Measurements from ENCODE around the gene BHMT2.

Gene BHMT2

DNA sequence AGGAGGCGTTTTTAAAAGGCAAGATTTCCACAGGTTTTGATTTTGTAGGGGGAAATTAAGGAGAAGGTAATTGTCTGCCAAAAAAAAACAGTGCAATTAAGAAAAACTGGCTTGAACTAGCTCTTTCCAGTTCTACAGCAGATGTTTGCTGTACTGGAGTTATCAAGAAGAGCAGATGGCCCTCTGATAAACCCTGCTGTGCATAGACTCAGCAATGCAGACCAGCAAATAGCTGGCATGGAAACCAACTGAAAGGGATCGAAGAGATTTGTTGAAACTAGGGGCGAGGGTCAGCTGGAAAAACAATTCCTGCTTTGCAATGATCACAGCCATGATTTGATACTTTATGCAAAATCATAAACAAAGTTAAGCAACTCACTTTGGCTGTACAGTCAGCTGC, 24.2 kb downstream of the BHMT2 start:
- DNase-seq (ENCODE audit: low read depth), result no peak
- TF ChIP-seq, protein P1, sequence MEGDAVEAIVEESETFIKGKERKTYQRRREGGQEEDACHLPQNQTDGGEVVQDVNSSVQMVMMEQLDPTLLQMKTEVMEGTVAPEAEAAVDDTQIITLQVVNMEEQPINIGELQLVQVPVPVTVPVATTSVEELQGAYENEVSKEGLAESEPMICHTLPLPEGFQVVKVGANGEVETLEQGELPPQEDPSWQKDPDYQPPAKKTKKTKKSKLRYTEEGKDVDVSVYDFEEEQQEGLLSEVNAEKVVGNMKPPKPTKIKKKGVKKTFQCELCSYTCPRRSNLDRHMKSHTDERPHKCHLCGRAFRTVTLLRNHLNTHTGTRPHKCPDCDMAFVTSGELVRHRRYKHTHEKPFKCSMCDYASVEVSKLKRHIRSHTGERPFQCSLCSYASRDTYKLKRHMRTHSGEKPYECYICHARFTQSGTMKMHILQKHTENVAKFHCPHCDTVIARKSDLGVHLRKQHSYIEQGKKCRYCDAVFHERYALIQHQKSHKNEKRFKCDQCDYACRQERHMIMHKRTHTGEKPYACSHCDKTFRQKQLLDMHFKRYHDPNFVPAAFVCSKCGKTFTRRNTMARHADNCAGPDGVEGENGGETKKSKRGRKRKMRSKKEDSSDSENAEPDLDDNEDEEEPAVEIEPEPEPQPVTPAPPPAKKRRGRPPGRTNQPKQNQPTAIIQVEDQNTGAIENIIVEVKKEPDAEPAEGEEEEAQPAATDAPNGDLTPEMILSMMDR (conservative IDR thresholded peaks at IDR 0.05; ENCODE audit: control insufficient read depth, insufficient read depth, low read depth, low read length), result no peak
- no peak overlapping the region for H3K4me3 ChIP-seq (ENCODE audit: control insufficient read depth, low read depth, low read length)

DNA sequence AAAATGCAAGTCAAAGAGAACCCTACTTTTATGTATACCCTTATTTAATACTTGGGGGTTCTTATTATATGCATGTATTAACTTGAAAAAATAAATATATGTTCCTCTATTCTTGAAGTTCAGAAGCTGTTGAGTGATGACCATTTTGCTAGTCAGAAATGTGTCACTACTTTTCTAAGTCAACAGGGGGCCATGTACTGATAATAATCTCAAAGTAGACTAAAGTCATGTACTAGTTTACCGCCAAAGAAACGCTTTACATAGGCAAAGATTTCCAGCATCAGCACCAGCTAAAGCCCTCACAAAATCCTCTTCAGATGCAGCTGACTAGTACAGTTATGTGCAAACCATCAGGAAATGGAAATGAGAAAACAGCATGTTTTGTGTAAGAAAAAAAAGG, 36.3 kb downstream of the BHMT2 start:
- DNase-seq (ENCODE audit: low read depth), result no peak
- TF ChIP-seq, protein P1 (conservative IDR thresholded peaks at IDR 0.05; ENCODE audit: control insufficient read depth, insufficient read depth, low read depth, low read length), result no peak
- H3K4me3 ChIP-seq (ENCODE audit: control insufficient read depth, low read depth, low read length), result no peak overlapping the region

DNA sequence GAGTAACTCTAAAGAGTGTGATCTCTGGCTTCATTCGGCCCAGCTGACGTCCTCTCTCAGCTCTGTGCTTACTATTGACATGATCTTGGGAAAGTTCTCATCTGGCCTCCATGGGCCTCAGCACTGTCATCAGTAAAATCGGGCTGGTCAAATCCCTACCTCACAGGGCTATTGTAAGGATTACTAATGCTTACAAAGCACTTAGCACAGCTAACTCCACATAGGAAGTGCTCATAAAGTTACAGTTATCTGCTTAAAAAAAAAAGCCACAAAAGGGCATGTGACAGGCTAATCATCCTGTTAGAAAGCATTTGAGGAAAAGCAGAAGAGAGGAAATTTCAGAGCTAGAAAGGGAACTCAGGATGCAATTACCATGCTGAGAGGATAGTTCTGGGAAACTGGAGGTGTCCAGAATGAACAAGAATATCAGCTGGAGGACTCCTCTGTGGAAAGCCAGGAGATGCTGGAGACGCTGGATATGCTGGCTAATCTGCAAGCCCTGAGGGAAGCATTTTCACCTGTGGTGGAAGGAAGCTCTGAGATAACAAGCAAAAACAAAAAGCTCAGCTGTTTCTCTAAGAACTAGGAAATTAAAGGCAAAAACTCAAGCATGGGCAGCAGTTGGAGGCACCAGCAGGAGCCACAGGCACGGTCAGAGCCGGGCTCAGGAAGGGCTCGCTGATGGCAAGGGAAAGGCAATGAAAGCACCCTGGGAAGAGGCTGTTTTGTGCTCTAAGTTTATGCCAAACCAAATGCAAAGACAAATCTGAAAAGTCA, 37.6 kb downstream of the BHMT2 start:
- TF ChIP-seq, protein P1 (conservative IDR thresholded peaks at IDR 0.05; ENCODE audit: control insufficient read depth, insufficient read depth, low read depth, low read length), result no peak
- DNase-seq (ENCODE audit: low read depth), result peak; percentile 32
- H3K4me3 ChIP-seq (ENCODE audit: control insufficient read depth, low read depth, low read length), result no peak overlapping the region

DNA sequence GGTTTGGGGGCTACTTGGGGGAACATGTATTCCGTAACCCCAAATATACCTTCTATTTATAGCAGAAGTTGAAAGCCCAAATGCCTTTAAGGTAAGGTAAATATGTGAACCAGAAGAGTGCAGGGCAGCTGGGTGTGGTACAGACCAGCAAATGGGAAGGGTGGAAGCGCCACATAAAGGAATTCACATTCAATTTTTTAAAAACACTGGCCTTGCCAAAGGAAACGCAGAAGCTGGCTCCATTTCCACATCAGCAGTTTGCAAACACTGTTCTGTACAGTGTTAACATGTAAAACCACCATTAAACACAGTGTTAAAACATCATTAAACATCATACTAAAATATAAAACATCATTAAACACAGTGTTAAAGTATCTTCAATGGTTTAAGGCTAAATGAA, 38.5 kb downstream of the BHMT2 start:
- TF ChIP-seq, protein P1 (conservative IDR thresholded peaks at IDR 0.05; ENCODE audit: control insufficient read depth, insufficient read depth, low read depth, low read length), result no peak
- no peak overlapping the region for H3K4me3 ChIP-seq (ENCODE audit: control insufficient read depth, low read depth, low read length)
- DNase-seq (ENCODE audit: low read depth), result no peak

DNA sequence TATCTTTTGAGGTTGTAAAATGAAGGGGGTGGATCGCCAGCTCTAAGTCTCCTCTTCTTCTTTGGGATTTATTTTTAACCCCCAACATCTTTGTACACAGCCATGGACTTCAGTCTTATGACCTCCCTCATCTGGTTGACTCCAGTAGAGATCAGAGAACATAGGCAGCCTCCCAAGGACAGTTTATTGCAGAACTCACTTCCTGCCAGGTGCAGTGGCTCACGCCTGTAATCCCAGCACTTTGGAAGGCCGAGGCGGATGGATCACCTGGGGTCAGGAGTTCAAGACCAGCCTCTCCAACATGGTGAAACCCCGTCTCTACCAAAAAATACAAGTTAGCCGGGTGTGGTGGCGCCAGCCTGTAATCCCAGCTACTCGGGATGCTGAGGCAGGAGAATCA, 39.2 kb downstream of the BHMT2 start:
- H3K4me3 ChIP-seq (ENCODE audit: control insufficient read depth, low read depth, low read length), result no peak overlapping the region
- DNase-seq (ENCODE audit: low read depth), result no peak
- TF ChIP-seq, protein P1 (conservative IDR thresholded peaks at IDR 0.05; ENCODE audit: control insufficient read depth, insufficient read depth, low read depth, low read length), result no peak

DNA sequence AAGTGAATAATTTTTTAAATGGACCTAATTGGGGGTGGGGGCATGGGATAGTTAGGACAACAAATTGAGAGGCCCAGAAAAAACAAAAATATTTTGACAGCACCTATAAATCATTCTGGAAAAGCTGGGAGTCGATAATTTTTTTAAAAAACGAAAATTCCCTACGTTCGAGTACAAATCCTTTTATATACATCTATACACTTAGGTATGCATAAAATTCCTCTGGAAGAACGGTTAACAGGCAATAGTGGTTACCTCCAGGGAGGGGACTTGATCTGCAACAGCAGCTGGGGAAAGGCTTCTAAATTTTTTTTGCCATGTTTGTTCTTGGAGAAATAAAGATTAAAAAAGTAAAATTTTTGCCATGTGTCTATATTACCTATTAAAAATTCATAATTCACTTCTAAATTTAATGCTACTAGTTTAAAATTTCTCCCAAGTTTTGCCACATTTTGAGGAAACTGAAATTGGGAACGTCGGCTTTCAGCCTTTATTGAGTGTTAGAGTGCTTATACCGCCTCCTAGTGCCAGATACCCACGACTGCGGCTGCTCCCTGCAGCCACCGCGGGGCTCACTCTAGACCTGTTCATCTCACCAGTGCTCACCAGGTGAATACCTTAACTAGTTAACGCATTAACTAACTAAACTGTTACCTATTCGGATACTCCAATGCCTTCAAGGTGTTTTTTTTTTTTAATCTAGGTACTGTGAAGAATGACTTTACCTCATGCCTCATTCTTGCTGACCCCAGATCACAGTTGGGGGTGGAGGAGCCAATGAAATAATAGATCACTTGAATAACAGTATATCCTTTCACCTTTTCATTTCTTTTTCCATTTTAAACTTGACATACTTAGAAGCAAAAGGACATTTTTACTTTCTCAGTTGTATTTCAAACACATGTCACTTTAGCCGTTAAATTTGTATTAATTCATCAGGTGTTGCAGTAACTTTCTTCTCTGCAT, 40.2 kb downstream of the BHMT2 start:
- no peak overlapping the region for H3K4me3 ChIP-seq (ENCODE audit: control insufficient read depth, low read depth, low read length)
- DNase-seq (ENCODE audit: low read depth), result no peak
- TF ChIP-seq, protein P1 (conservative IDR thresholded peaks at IDR 0.05; ENCODE audit: control insufficient read depth, insufficient read depth, low read depth, low read length), result peak; percentile 49

Measured in fibroblast of mammary gland (primary cell).